Brain microvascular endothelial cell (primary cell): ENCODE results near the gene CELF5.

Source experiments
- DNase-seq: peaks from one replicate; pipeline ENCODE4 v3.0.0-alpha.2; 2020
- H3K27ac ChIP-seq: fragments of 250-450 bp; sonication (Bioruptor Pico); 2 replicates; pipeline ENCODE4 v1.5.1; 2020; ENCODE audit warnings: mild to moderate bottlenecking, moderate library complexity
- H3K27me3 ChIP-seq: fragments of 250-450 bp; sonication (Bioruptor Pico); replicated peaks from 2 replicates; pipeline ENCODE4 v1.5.1; 2020; ENCODE audit warnings: mild to moderate bottlenecking
- H3K36me3 ChIP-seq: fragments of 250-450 bp; sonication (Bioruptor Pico); replicated peaks from 2 replicates; pipeline ENCODE4 v1.5.1; 2020; ENCODE audit warnings: mild to moderate bottlenecking
- H3K4me3 ChIP-seq: 2 replicates; pipeline ENCODE4 v1.5.1; 2011; ENCODE audit warnings: low read depth, mild to moderate bottlenecking, control low read depth, low read length, moderate library complexity
- in situ Hi-C: cut with HindIII; loops from 2 replicates; pipeline ENCODE4 v1.10.0; 2017; ENCODE audit warnings: low sequenced_read_pairs, low pct_ligation_motif_present
- TF ChIP-seq, protein P1 (sequence below): IDR thresholded peaks from 2 replicates; pipeline ENCODE4 v1.5.1; 2011; ENCODE audit warnings: low read depth, mild to moderate bottlenecking, moderate library complexity, low read length, control low read depth, inconsistent platforms; ENCODE audit errors: missing control alignments

The CELF5 gene

DNA sequence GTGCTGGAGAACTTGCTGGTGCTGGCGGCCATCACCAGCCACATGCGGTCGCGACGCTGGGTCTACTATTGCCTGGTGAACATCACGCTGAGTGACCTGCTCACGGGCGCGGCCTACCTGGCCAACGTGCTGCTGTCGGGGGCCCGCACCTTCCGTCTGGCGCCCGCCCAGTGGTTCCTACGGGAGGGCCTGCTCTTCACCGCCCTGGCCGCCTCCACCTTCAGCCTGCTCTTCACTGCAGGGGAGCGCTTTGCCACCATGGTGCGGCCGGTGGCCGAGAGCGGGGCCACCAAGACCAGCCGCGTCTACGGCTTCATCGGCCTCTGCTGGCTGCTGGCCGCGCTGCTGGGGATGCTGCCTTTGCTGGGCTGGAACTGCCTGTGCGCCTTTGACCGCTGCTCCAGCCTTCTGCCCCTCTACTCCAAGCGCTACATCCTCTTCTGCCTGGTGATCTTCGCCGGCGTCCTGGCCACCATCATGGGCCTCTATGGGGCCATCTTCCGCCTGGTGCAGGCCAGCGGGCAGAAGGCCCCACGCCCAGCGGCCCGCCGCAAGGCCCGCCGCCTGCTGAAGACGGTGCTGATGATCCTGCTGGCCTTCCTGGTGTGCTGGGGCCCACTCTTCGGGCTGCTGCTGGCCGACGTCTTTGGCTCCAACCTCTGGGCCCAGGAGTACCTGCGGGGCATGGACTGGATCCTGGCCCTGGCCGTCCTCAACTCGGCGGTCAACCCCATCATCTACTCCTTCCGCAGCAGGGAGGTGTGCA is 45.3 kb upstream of the CELF5 start:
- DNase-seq = no peak
- no peak overlapping the region for H3K27ac ChIP-seq
- H3K27me3 ChIP-seq = no peaks in the 10 kb centered on the region
- H3K4me3 ChIP-seq = no peak overlapping the region
- in situ Hi-C loops = no loop called here
- TF ChIP-seq, protein P1, sequence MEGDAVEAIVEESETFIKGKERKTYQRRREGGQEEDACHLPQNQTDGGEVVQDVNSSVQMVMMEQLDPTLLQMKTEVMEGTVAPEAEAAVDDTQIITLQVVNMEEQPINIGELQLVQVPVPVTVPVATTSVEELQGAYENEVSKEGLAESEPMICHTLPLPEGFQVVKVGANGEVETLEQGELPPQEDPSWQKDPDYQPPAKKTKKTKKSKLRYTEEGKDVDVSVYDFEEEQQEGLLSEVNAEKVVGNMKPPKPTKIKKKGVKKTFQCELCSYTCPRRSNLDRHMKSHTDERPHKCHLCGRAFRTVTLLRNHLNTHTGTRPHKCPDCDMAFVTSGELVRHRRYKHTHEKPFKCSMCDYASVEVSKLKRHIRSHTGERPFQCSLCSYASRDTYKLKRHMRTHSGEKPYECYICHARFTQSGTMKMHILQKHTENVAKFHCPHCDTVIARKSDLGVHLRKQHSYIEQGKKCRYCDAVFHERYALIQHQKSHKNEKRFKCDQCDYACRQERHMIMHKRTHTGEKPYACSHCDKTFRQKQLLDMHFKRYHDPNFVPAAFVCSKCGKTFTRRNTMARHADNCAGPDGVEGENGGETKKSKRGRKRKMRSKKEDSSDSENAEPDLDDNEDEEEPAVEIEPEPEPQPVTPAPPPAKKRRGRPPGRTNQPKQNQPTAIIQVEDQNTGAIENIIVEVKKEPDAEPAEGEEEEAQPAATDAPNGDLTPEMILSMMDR = no peak
- no peaks in the 10 kb centered on the region for H3K36me3 ChIP-seq

DNA sequence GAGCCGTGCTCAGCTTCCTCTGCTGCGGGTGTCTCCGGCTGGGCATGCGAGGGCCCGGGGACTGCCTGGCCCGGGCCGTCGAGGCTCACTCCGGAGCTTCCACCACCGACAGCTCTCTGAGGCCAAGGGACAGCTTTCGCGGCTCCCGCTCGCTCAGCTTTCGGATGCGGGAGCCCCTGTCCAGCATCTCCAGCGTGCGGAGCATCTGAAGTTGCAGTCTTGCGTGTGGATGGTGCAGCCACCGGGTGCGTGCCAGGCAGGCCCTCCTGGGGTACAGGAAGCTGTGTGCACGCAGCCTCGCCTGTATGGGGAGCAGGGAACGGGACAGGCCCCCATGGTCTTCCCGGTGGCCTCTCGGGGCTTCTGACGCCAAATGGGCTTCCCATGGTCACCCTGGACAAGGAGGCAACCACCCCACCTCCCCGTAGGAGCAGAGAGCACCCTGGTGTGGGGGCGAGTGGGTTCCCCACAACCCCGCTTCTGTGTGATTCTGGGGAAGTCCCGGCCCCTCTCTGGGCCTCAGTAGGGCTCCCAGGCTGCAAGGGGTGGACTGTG is 44.6 kb upstream of the CELF5 start:
- in situ Hi-C loops = no loop called here
- Histone ChIP-seq H3K4me3 (no peak overlapping the region), H3K27ac (no peak overlapping the region), H3K27me3 (no peaks in the 10 kb centered on the region), H3K36me3 (no peaks in the 10 kb centered on the region)
- no peak for DNase-seq
- TF ChIP-seq, protein P1 = no peak

DNA sequence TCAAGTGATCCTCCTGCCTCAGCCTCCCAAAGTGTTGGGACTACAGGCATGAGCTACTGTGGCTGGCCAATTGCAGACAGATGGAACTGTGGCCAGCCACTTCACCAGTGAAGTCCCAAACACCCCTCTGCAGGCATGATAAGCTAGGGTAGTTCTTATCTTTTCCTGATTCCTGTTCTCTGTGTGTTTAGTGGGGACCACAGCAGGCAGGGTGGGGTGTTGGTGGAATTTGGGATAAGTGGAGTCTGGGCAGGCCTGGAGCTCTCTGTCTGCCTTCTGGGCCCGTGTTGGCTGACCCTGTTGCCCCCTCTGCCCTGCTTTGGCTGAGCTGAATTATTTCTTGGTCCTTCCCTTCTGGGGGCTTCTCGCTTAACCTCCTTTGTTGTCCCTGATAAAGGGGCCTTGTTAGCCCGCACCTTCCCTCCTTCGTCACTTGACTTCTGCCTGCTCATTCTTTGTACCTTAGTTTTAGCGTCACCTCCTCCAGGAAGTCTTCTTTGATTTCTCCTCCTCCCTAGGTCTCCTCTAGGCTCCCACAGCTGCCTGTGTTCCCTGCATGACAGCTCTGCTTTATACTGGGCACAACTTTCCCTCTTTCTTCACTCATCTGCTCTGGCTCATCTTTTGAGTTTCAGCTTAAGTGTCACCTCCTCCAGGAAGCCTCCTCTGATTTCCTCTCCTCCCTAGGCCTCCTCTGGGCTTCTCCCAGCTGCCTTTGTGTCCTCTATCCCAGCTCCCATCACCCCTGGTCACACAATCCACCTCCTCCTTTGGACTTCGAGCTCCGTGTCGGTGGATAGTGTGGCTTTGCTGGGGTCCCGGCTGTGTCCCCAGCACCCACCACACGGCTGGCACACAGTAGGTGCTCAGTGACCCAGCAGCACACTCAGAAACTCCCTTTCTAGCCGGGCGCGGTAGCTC is 40.5 kb upstream of the CELF5 start:
- H3K4me3 ChIP-seq = no peak overlapping the region
- H3K27ac ChIP-seq = no peak overlapping the region
- in situ Hi-C loops = no loop called here

GRCh38 chr19:3184847-3185460 is 39.5 kb upstream of the CELF5 start:
- peak overlapping the region; percentile 66 for H3K4me3 ChIP-seq
- H3K27ac ChIP-seq = peak overlapping the region; percentile 14
- TF ChIP-seq, protein P1 = no peak
- peak; percentile 75 for DNase-seq
- H3K36me3 ChIP-seq = no peaks in the 10 kb centered on the region
- H3K27me3 ChIP-seq = no peaks in the 10 kb centered on the region
- in situ Hi-C loops = no loop called here

More for the DNA sequence above, 40.5 kb upstream of the CELF5 start:
- Histone ChIP-seq H3K36me3 (no peaks in the 10 kb centered on the region), H3K27me3 (no peaks in the 10 kb centered on the region)
- DNase-seq = no peak
- TF ChIP-seq, protein P1 = no peak

GRCh38 chr19:3185461-3186159 is 38.9 kb upstream of the CELF5 start, which contains the start of gene NCLN:
Gene NCLN, plus strand, starts transcription at chr19:3185930. Its CDS starts 101 bp downstream, at chr19:3186031.
- peak within 1 kb of the TSS; percentile 88 for H3K4me3 ChIP-seq
- in situ Hi-C loops = no loop called here
- DNase-seq = peak; percentile 91
- no peaks in the 10 kb centered on the region for H3K36me3 ChIP-seq
- TF ChIP-seq, protein P1 = no peak
- peak within 1 kb of the TSS; percentile 26 for H3K27ac ChIP-seq
- no peaks in the 10 kb centered on the region for H3K27me3 ChIP-seq
